Adrenal gland (tissue), 12 donors: ENCODE measurements around the gene MAN2B2. TPM values are rescaled to one million over a fixed set of nuclear protein-coding genes. Genes with fewer than 3 reads are reported as not detected.

Experiments
- DNase-seq, 7 donors: peaks; one replicate each; pipeline ENCODE4 v3.0.0-alpha.2; 2019 to 2020
- H3K27ac ChIP-seq, 5 donors: fragments of 200-600 bp; sonication (generic) in 4 of 5; 1 replicate in 3 of 5; 2 replicates in 2 of 5; pipeline versions ENCODE4 v1.5.1 to v1.8.0; 2016 to 2020; ENCODE audit warnings: mild to moderate bottlenecking in 1 of 5
- H3K27me3 ChIP-seq: fragments of 200-600 bp; 2 replicates; pipeline ENCODE4 v1.8.0; 2021
- H3K36me3 ChIP-seq, 2 donors: fragments of 200-600 bp; replicated peaks in 1 of 2; 1 replicate in 1 of 2; 2 replicates in 1 of 2; pipeline versions ENCODE4 v1.5.1 to v1.8.0; 2018 to 2022
- H3K4me1 ChIP-seq, 2 donors: fragments of 200-600 bp; replicated peaks in 1 of 2; 1 replicate in 1 of 2; 2 replicates in 1 of 2; pipeline versions ENCODE4 v1.5.1 to v1.8.0; 2018 to 2021
- H3K4me3 ChIP-seq, 4 donors: fragments of 200-600 bp; sonication (generic) in 3 of 4; one replicate each; pipeline ENCODE4 v1.5.1; 2016 to 2018
- H3K9me3 ChIP-seq, 3 donors: fragments of 200-600 bp; sonication (generic) in 1 of 3; replicated peaks in 1 of 3; 1 replicate in 2 of 3; 2 replicates in 1 of 3; pipeline versions ENCODE4 v1.5.1 to v1.8.0; 2016 to 2021
- POLR2A ChIP-seq, 2 donors: fragments of 450-650 bp; IDR thresholded peaks; one replicate each; pipeline ENCODE4 v1.6.1; 2017; ENCODE audit warnings: antibody characterized with exemption in 2 of 2, mild to moderate bottlenecking in 2 of 2, moderate library complexity in 1 of 2
- WGBS, 4 donors: extraction: QIAGEN DNeasy Blood & Tissue Kit in 2 of 4; methylation state at CpG; one replicate each; pipeline versions ENCODE4 v1.1.5 to v1.1.7; 2013 to 2017; 5-methylcytosine and 5-hydroxymethylcytosine counted together
- intact Hi-C, 2 donors: fragments of 100-400 bp; cut with DNase I; formaldehyde crosslinking; loops; one replicate each; pipeline versions ENCODE4 v1.14.1 to v1.15.0; 2022 to 2023
- polyA plus RNA-seq, 3 donors: library from polyadenylated mRNA; stranded (reverse); fragments of 200-250 nt in 2 of 3; fragments of 350-450 nt in 1 of 3; fragmentation: Illumina TruSeq in 1 of 3; extraction: RNeasy Lipid Tissue Mini Kit (QIAGEN cat#74804) in 1 of 3; gene quantifications; one replicate each; pipeline ENCODE4 v1.2.3, GENCODE V29; 2013 to 2014
- total RNA-seq, 9 donors: library from RNA; depleted of rRNA in 4 of 9; stranded (reverse); fragments of >200 nt in 4 of 9; fragments of 120-200 nt in 1 of 9; fragmentation: NEBNext Ultra II Directional in 1 of 9; extraction: Animal tissue kit (Norgen Biotek cat#: 25700) in 1 of 9; gene quantifications; one replicate each; pipeline versions ENCODE4 v1.1.0 to v1.2.4, GENCODE V29; 2013 to 2023
- TF ChIP-seq, protein P1 (sequence below), 6 experiments: fragments of 450-650 bp in 4 of 6; fragments of 200-600 bp in 2 of 6; sonication (generic) in 1 of 6; IDR thresholded peaks; 1 replicate in 5 of 6; 2 replicates in 1 of 6; pipeline versions ENCODE4 v1.5.1 to v1.8.0; 2016 to 2021; ENCODE audit warnings: antibody characterized with exemption in 6 of 6, mild to moderate bottlenecking in 2 of 6, moderate library complexity in 1 of 6
- donor health status: healthy with polysubstance abuse.
- donor health status: Bipolar disorder and iron deficiency.
- donor health status: DM: yes; HTN: yes; CAD: no.
- donor health status: DM: no; HTN: no; CAD: no.
- donor health status: DM: no; HTN: no; CAD: no.
- donor health status: DM: yes; HTN: yes; CAD: no.

MAN2B2 gene
- total and polyA plus RNA-seq, 12 donors = 9.3 to 50.6 (median 27.7) TPM

DNA sequence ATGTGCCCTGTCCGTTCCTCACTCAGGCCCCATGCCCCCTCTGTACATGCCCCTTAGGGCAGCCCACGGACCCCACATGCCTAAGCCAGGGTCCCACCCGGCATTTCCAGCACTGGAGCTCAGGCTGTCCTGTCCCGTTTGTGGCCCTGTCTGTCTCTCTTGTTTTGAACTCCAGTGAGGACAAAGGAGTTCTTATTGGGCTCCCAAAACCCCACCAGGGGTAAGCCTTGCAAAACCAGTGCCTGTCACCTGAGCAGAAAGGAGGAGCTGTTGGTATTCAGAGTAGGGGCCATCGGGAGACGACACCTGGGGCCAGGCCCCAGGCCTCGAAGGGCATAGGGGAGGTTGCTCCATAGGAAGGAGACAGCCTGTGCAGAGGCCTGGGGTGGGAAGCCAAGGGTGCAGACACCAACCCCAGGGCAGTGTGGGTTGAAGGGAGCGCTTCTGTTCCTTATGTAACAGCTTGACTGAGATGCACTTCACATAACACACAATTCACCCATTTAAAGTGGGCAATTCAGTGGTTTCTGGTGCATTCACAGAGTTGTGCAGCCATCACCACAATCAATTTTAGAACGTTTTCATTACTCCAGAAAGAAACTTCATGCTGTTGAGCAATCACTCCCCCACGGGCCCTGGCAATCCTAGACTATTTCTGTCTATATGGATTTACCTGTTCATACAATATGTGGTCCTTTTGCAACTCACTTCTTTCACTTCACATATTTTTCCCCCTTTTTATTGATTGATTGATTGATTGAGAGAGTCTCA lies 31.7 kb downstream of the MAN2B2 start:
- intact Hi-C loops = no loop called here
- Histone ChIP-seq H3K4me1 (no peaks in the 10 kb centered on the region), H3K9me3 (peaks cover 0 to 3% (median 0%) of the 10 kb centered on the region in 3 donors), H3K27me3 (no peaks in the 10 kb centered on the region), H3K27ac (no peak overlapping the region), H3K36me3 (peaks cover 0 to 27% of the 10 kb centered on the region in 2 donors), H3K4me3 (no peak overlapping the region)
- no peak for DNase-seq
- TF ChIP-seq, protein P1, sequence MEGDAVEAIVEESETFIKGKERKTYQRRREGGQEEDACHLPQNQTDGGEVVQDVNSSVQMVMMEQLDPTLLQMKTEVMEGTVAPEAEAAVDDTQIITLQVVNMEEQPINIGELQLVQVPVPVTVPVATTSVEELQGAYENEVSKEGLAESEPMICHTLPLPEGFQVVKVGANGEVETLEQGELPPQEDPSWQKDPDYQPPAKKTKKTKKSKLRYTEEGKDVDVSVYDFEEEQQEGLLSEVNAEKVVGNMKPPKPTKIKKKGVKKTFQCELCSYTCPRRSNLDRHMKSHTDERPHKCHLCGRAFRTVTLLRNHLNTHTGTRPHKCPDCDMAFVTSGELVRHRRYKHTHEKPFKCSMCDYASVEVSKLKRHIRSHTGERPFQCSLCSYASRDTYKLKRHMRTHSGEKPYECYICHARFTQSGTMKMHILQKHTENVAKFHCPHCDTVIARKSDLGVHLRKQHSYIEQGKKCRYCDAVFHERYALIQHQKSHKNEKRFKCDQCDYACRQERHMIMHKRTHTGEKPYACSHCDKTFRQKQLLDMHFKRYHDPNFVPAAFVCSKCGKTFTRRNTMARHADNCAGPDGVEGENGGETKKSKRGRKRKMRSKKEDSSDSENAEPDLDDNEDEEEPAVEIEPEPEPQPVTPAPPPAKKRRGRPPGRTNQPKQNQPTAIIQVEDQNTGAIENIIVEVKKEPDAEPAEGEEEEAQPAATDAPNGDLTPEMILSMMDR (IDR thresholded peaks at IDR 0.05) = no peak
- no peak for TF ChIP-seq POLR2A (IDR thresholded peaks at IDR 0.05)
- 90 to 96% (median 92%) methylated on average over 6 to 10 of the region's 10 CpGs for WGBS, 4 donors

DNA sequence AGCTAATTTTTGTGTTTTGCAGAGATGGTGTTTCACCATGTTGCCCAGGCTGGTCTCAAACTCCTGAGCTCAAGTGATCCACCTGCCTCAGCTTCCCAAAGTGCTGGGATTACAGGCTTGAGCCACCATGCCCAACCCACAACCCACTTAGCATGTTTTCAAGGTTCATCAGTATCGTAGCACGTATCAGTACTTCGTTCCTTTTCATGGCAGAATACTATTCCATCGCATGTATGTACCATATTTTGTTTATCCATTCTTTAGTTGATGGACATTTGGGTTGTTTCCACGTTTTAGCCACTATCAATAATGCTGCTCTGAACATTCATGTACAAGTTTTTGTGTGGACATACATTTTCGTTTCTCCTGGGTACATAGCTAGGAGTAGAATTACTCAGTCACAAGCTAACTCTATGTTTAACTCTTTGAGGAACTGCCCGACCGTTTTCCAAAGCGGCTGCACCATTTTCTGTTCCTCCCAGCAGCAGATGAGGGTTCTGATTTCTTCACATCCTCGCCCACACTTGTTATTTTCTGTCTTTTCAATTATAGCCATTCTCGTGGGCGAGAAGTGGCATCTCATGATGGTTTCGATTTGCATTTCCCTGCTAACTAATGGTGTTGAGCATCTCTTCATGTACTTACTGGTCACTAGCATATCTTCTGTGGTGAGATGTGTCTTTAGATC lies 32.5 kb downstream of the MAN2B2 start:
- no peak overlapping the region for H3K27ac ChIP-seq
- TF ChIP-seq, protein P1 (IDR thresholded peaks at IDR 0.05) = no peak
- TF ChIP-seq POLR2A (IDR thresholded peaks at IDR 0.05) = no peak
- 93 to 95% (median 94%) methylated on average over 13 of the region's 13 CpGs for WGBS, 4 donors
- H3K9me3 ChIP-seq = peaks cover 0 to 3% (median 0%) of the 10 kb centered on the region in 3 donors
- no peaks in the 10 kb centered on the region for H3K4me1 ChIP-seq
- no peak overlapping the region for H3K4me3 ChIP-seq
- no peak for DNase-seq
- intact Hi-C loops = no loop called here
- H3K36me3 ChIP-seq = peaks cover 0 to 24% of the 10 kb centered on the region in 2 donors
- no peaks in the 10 kb centered on the region for H3K27me3 ChIP-seq

DNA sequence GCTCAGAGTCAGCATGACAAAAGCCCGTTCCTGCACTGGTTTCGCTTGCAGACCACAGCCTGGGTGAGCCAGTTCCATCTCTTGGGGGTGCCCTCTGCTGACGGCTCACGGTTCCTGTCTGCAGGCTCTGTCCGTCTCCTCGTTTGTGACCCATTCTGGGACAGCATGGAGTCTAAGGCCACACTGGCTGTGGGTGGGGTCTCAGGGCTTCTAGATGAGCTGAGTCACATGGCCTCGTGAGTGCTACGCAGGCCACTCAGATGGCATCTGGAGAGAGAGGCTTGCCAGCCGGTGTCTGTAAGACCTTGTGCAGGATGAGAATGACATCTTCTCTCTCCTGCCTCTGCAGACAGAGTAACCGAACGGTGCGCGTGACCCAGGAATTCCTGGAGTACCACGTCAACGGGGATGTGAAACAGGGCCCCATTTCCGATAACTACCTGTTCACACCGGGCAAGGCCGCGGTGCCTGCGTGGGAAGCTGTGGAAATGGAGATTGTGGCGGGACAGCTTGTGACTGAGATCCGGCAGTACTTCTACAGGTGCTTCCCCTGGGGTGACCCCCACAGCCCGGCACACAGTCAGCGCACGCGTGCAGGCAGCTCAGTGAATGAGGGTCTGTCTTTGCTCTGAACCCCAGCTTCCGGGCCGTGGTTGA lies 33.9 kb downstream of the MAN2B2 start:
- intact Hi-C loops = no loop called here
- Histone ChIP-seq H3K4me3 (no peak overlapping the region), H3K27me3 (no peaks in the 10 kb centered on the region), H3K27ac (peak overlapping the region in 1 of 5 donors; percentile 38), H3K9me3 (peaks cover 0 to 3% (median 0%) of the 10 kb centered on the region in 3 donors), H3K4me1 (no peaks in the 10 kb centered on the region), H3K36me3 (peaks cover 0 to 24% of the 10 kb centered on the region in 2 donors)
- 54 to 82% (median 67%) methylated on average over 13 to 28 of the region's 28 CpGs for WGBS, 4 donors
- DNase-seq = peak; percentile 65 to 92 (median 90)
- TF ChIP-seq POLR2A (IDR thresholded peaks at IDR 0.05) = peak in 1 of 2 donors; percentile 50
- TF ChIP-seq, protein P1 (IDR thresholded peaks at IDR 0.05) = no peak
